SW480 (cell line): ENCODE data around the gene TSHB.
A peak's percentile ranks its signal among the peaks of the same experiment; 100 is the strongest.

Source experiments
- DNase-seq: peaks from one replicate; pipeline ENCODE4 v3.0.0-alpha.2; 2016; ENCODE audit warnings: low spot score

TSHB gene

DNA sequence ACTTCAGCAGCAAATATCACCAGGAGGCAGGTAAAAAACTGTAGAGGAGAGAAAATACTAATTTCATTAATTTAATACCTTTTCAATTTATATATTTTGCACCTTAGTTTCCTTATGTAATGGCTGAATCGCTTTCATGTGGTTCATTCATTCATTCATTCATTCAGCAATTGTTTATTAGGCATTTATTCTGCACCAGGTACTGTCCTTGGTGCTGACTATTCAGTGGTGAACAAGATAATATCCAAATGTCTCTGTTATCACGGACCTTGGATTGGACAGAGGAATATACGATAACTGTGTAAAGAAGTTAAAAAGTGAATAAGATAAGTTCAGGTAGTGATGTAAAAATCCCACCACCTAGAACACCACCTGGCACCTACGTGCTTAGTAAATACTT lies 30.9 kb downstream of the TSHB start:
- DNase-seq = no peak

DNA sequence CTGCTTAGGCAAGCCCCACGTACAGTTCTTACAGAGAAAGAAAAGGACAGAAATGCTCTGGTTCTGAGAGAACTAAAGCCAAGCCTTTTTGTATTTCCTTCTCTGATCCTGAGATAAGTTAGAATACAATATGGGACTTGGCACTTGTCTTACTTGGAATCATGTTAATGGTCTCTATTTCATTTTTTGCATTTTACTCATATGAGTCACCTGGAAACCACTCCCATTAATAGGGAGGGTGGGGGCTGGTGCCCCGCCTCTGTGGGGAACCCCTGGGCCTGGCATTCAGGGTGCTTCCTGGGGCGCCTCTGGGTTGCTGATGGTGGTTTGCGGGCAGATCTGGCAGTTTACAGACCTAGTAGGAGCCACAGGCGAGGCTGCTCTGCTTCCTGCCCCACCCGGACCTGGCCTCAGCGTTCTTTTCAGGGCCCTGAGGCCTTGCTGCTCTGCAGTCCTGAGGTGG lies 32.9 kb downstream of the TSHB start:
- DNase-seq = peak; percentile 97

DNA sequence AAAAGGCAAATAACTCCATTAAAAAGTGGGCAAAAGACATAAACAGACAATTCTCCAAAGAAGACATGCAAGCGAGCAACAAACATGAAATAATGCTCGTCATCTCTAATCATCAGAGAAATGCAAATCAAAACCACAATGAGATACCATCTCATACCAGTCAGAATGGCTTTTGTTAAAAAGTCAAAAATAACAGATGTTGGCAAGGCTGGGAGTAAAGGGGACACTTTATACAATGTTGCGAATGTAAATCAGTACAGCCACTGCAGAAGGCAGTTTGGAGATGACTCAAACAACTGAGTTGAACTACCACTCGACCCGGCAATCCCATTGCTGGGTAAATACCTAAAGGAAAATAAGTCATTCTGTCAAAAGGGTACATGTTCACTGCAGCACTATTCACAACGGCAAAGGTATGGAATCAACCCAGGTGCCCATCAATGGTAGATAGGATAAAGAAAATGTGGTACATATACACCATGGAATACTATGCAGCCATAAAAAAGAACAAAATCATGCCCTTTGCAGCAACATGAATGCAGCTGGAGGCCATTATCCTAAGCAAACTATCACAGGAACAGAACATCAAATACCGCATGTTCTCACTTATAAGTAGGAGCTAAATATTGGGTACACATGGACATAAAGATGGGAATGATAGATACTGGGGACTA lies 33.7 kb downstream of the TSHB start:
- peak; percentile 35 for DNase-seq

DNA sequence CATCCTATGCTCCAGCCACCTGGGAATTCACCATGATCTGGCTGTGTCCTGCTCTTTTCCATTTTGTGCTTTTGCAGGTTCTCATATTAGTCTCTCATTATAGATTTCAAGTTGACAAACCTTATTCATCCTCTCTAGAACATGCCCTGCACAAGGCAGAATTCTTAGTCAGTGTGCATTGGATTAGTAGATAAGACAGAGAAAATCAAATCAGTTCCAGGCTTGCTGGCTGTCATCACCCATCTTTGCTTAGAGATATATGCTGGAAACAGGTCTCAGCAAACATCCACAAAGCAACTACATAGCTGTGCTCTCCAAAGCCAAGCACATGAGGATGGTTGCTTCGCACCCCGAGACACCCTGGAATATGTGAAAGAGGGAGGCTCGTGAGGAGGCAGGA lies 34.8 kb downstream of the TSHB start:
- no peak for DNase-seq

DNA sequence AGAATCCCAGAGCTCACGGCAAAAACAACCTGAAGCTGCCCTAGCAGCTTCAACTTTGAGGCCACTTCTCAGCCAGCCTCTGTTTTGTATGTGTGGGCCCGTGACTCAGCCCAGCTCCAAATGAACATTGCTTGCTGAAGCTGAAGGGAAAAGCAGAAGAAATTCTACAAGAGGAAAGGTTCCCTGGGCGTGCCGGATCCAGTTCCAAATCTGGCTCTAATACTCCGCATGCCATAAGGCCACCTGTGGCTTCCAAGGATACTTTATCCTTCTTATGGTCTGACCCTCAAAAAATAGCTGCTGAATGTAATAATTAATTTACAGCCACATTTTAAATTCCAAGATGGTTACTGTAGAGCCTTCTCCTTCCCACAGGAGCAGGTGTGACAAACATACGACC lies 35.4 kb downstream of the TSHB start:
- DNase-seq = no peak

DNA sequence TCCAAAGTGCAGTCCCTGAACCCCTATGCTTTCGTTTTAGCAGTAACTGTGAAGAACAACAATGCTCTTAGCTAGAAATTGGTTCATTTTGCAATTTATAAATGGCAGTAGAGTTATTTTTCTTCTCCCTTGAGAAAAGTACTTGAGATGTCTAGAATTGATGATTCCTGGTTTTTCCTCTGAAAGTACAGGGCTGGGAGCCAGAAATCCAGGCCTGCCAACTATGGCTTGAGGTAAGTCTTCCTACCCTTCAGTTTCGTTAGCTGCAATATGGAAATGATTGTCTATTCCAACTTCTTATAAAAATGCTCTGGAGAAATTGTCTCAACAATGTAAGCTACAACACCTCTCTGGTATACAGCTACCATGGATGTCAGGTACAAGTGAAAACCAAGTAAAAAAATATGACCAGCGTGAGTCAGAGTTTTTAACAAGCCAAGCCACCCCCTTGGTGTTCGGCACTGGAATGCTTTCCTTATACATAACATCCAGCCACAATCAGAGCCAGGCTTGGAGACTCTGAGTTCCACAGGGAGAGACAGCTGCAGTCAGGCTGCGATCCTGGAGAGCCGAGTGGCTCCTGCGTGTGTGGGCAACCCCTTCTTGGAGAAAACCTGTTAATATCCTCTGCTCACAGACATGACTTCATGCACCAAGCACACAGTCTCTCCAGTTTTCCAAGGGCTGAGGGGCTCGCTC lies 37.7 kb downstream of the TSHB start:
- DNase-seq = peak; percentile 46

DNA sequence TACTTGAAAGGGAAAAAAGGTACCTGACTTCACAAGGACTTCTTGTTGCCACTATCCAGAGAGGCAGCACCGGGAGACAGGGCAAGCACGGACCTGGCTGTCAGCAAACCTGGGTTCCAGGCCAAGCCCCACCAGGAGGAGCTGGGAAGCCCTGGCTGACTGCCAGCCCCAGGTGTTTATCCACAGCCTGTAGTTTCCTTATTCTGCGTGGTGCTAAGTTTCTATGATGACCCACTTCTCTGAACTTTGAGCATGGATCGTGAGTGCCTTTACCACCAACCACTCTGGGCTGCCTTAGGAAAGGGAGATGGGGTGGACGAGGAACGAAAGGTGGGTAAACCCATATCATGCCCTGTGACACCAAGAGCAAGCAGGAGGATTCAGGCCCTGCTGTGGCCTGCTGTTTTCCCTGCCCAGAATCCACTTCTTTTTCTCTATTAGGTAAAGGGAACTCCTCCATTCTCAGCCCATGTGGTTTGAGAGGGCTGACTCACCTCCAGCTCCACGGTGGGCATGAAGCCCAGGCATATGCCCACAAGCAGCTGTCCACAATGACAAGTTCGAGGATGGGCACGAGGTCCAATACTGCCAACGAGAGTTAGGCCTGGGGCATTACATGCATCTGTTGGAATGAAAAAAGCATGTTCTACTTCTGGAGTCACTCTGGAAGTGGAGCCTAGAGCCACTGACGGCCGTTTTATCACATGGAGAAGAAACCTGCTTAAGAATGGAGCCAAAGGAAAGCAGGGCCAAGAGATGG lies 39.4 kb downstream of the TSHB start:
- DNase-seq = peak; percentile 73

DNA sequence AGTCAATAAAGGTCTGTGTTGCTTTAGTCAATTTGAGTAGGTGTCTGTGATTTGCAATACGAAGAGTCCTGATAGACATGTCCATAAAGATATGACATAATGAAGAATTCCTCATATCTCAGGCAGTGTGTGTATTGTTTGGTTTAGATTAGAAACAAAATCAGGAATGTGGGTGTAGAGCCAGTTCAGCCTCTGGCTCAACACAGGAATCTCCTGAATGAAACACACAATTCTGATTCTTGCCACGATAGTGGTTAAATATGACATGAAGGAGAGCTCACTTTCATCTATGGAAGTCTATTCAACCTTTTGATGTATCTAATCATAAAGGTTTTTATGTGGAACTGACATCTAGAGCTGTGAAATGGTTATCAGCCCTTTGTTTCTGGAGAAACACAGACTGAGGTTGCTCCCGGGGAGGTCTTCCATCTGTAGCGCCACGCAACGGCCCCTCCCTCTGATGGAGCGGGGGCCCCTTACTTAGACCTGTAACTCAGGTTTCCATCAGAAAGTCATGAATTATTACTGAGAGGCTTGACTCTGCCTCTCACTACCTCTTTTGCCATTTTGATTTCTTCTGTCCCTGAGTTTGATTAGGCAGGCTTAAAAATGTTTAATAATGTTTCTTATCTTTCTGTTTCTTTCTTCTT lies 40.2 kb downstream of the TSHB start:
- DNase-seq = peak; percentile 69

DNA sequence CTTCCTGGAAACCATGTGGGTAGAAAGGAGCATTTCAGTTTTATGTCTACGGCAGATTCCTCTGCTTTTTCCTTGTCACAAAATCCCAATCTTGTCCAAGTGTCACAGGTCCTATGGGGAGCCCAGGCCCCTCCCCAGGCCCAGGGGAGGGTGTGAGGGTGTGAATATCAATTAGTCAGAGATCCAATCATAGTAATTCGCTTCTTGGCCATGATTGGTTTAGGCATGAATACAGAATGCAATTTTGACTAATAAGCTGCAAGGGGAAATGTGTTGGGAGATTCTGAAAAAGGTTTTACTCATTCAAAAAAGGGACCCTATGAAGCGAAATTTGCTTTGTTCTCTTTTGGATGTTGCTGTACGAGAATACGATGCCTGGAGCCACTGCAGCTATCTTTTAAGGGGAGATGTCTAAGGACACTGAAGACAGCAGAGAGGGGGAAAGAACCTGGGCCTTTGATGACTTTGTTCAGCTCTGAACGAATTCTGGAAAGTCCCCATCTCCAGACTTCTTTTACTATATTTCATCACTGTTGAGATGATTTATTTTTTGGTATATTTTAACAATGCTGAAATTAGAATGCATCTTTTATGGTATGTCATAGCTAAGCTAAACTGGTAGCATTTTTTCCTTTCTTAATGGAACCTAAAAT lies 41.5 kb downstream of the TSHB start:
- DNase-seq = no peak

DNA sequence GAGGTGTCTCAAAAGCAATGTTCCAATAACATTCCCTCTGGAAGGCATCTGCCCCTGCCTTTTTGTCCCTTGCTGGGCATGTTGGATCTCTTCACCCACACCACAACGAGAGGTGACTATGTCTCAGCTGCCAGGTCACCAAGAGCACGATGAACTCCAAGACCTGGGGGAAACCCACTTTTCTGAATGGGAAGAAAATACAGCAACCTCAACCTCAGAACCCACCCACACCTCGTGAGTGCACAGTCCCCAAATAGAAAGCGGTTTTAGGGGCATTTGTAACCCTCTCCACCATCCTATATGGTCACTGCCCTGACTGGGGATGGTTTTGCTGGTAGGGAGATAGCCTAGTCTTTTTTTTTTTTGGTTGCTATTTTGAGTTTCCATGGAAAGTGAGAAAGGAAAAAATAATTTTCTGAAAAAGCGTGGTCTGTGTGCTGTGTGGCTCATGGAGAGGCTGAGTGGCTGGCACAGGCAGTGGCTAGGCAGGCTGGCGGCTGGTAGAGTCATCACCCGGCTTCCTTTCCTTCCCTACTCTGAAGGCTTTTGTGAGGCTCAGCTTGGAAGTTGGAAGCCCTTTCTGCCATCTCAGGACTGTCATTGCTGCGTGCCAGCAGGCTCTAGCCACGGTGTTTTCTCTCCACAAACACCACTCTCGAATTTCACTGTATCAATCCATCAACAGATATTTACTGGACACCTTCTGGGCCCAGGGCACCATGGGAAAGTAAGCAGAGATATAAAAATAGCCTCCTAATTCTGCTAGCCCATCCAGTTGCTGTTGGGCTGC lies 43.9 kb downstream of the TSHB start:
- no peak for DNase-seq

DNA sequence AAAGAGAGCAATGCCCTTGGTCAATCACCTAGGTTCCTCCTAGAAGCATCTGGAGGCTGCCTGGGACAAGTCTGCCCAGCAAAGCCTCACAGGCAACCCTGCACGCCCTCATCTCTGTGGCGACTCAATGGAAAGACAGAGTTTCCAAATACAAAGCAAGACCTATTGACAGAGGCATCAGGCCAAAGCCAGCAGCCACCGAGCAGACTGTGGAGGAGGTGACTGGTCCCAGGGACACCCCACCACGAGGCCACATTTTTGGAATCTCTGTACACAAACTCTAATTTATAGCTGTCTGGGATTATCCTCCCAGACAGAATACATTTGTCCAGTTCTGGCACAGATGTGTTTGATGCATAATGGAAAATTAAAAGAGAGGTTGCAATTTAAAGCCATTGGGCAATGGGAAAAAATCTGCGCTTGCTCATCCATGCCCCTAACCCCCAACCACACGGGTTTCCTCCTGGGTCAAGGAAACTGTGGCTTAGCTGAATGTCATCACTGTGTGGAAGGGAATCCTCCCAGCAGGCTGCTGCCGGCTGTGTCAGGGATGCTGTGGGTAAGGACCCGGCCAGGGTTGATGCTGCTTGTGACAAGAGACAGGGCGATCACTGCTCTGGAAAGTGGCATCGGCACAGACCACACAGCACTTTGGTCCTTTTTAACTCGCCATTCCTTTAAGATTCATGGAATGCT lies 45.4 kb downstream of the TSHB start:
- no peak for DNase-seq

DNA sequence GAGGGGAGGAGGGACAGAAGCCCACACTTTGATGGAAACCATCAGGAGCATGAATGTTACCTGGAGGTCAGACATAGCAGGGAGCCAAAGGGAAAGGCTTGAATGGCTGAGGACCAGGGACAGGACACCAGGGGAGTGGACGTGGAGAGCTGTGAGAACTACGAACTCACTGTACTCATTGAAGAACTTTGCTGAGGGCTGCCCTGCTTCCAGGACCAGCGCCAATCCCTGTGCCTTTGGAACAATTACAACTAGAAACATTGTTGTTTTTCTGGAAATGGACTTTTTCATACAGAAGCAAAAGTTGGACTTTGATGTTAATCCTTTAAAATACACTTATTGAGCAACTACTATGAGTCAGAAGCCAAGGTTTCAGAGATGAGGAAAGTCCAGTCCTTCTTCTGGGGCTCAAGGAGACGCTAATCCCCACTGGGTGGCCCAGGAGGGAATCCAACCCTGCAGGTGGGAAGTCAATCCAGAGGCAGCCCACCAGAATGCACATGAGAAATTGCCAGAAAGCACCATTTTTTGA lies 46.8 kb downstream of the TSHB start:
- no peak for DNase-seq

DNA sequence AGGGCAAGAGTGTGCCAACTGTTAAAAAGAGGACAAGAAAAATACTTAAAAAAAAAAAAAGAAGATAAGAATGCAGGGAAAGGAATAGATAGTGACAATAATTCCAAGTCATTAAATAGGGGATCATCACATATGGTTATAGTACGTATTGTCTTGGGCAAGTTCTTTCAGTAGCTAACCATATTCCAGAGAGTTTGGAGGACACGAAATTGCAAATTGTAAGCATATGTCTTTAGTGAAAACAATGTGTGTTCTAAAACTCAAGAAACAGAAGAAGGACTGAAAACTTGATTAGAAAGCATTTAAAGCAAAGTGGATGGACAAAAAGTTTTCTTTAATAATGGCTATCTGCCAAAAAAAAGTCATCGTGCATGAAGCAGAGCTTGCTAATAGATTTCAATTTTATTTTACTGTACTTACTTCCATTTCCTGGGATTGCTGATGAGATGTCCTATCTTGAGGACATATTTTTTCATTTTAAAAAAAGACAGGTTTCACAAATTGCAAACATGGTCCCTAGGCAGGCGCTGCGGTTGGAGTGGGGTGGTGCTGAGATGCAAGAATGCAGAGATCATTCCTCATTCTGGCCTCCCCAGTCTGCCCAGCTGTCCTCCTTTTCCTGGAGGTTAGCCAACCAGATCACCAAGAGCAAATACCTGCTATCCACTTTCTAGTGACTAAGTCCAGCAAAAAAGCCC lies 47.8 kb downstream of the TSHB start:
- DNase-seq = no peak

DNA sequence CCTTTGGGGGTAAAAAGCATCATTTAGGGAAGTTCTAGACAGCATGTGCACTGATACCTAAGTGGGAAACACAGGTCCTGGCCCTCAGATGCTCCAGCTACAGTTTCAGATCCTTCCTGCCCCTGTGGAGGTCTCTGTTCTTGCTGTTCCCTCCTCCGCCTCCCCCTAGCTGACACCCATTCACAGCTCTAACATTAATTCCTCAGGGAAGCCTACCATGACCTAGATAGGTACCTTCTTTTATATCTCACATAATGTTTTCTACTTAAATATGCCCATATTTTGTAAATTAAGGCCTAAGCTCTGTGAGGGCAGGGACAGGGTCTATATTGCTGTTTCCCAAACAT lies 48.3 kb downstream of the TSHB start:
- no peak for DNase-seq

DNA sequence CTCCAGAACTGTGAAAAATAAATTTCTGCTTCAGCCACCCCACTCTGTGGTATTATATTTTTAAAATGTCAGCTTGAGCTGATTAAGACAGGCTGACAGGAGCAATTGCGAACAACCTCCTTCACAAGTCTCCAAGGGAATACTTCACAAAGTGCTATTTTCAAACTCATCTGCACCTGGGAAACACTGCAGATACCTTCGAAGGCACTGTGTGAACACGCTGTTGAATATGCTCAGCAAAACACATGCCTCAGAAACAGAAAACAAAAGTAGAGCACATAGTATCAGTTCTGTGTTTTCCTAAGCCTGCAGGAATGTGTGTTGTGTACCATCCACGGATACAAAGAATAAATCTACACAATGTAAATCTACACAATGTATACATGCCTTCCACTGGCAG lies 49.1 kb downstream of the TSHB start:
- DNase-seq = no peak

DNA sequence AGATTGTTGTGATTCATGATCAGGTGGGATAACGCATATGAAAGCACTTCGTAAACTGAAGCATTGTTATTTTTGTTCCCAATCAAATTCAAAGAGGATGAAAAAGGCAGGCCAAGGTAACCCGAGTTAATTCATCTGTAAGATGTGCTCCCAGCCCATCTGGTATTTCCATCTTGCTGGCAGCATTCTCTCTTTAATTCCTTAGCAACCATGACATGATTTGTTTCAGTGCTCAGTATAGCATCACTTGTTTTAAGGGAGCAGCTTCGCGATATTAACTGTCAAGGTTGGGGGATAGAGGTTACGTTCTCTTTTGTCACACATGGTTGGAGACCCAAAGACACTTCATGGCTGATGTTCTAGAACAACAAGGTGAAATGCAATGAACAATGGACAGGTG lies 53.3 kb downstream of the TSHB start:
- DNase-seq = no peak
